ENCODE results near the gene EIF5A. TPM values are rescaled to one million over a fixed set of nuclear protein-coding genes. Genes with fewer than 3 reads are reported as not detected.

EIF5A gene
- total RNA-seq, 4 donors from 2014 or later, result 135 to 210 (median 144) TPM

DNA sequence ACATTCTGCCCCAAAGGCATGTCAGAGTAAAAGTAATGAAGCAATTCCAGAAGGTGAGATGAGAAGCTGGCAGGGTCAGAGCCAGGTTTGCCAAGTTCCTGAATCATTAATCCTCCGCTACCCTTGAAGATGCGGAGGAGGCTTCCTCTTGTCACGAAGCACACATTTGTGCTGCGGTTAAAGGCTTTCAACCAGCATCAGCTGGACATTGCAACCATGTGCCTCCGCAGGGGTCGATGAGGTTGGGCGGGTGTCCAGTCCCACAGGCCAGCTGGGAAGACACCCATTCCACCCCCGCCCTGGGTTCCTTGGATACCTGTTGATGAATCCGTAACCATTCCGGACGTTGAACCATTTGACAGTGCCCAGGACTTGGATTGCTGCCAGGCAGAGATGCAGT, 14.3 kb upstream of the EIF5A start:
- intact Hi-C loops (cut with DNase I), result no loop called here
- Histone ChIP-seq H3K27ac (no peak overlapping the region), H3K4me1 (peaks cover 8 to 36% of the 10 kb centered on the region in 2 donors), H3K9me3 (no peaks in the 10 kb centered on the region), H3K27me3 (no peaks in the 10 kb centered on the region), H3K36me3 (no peaks in the 10 kb centered on the region), H3K4me3 (replicated peaks in 1 of 3) (no peak overlapping the region)
- 87 to 93% methylated on average over 11 of the region's 11 CpGs for WGBS, 2 donors
- TF ChIP-seq, protein P1, sequence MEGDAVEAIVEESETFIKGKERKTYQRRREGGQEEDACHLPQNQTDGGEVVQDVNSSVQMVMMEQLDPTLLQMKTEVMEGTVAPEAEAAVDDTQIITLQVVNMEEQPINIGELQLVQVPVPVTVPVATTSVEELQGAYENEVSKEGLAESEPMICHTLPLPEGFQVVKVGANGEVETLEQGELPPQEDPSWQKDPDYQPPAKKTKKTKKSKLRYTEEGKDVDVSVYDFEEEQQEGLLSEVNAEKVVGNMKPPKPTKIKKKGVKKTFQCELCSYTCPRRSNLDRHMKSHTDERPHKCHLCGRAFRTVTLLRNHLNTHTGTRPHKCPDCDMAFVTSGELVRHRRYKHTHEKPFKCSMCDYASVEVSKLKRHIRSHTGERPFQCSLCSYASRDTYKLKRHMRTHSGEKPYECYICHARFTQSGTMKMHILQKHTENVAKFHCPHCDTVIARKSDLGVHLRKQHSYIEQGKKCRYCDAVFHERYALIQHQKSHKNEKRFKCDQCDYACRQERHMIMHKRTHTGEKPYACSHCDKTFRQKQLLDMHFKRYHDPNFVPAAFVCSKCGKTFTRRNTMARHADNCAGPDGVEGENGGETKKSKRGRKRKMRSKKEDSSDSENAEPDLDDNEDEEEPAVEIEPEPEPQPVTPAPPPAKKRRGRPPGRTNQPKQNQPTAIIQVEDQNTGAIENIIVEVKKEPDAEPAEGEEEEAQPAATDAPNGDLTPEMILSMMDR (IDR thresholded peaks at IDR 0.05), result no peak
- no peak for TF ChIP-seq POLR2A (IDR thresholded peaks at IDR 0.05)
- DNase-seq, result no peak

- H3K4me3 ChIP-seq (replicated peaks in 1 of 3), result peak overlapping the region in 1 of 3 donors; percentile 14
- no peak overlapping the region for H3K27ac ChIP-seq
- H3K9me3 ChIP-seq, result no peaks in the 10 kb centered on the region
- intact Hi-C loops (cut with DNase I), result no loop called here
- TF ChIP-seq POLR2A (IDR thresholded peaks at IDR 0.05), result no peak
- TF ChIP-seq, protein P1 (IDR thresholded peaks at IDR 0.05), result no peak
- DNase-seq, result peak; percentile 64 to 80
- H3K27me3 ChIP-seq, result no peaks in the 10 kb centered on the region
- H3K4me1 ChIP-seq, result peaks cover 8 to 36% of the 10 kb centered on the region in 2 donors
- no peaks in the 10 kb centered on the region for H3K36me3 ChIP-seq
- WGBS, 2 donors, result 28 to 34% methylated on average over 12 to 15 of the region's 75 CpGs
Observed at GRCh38 chr17:7293816-7294613, 13.4 kb upstream of the EIF5A start.

DNA sequence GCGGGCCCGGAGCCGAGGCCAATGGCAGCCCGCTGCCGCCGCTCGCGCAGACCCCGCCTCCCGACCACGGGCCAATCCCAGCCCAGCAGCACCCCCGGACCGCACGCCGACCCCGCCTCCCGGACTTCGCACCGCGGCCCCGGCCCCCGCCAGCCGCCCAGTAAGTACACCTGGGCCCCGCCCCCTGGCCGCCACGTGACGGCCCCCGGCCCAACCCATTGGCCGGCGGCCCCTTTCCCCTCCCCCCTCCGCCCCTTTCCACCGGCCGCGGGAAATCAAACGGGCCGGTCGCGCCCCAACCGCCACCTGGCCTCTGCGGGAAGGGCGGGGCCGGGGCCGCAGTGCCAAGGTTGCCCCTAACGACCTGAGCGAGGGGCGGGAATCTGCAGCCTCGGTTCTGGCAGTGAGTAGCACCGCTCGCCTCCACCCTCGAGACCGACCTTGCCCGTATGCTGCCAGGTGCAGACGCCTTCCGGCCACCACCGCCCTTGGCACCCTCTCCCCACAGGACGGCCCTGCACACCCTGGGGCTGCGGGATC, 12.7 kb upstream of the EIF5A start, which contains the start of gene YBX2:
Gene YBX2, minus strand, starts transcription at position 26 of the 540 bp plus-strand sequence. CDS start 139 bp downstream, outside the sequence.
- H3K9me3 ChIP-seq, result no peaks in the 10 kb centered on the region
- peak; percentile 70 to 80 for DNase-seq
- H3K4me3 ChIP-seq (replicated peaks in 1 of 3), result peak within 1 kb of the TSS in 1 of 3 donors; percentile 14
- no peak within 1 kb of the TSS for H3K27ac ChIP-seq
- TF ChIP-seq POLR2A (IDR thresholded peaks at IDR 0.05), result no peak
- TF ChIP-seq, protein P1 (IDR thresholded peaks at IDR 0.05), result no peak
- WGBS, 2 donors, result 2 to 6% methylated on average over 12 to 28 of the region's 57 CpGs
- H3K36me3 ChIP-seq, result no peaks in the 10 kb centered on the region
- intact Hi-C loops (cut with DNase I), result loop anchor here (5.0 kb wide), 1 partner anchor 252 kb away; the partner anchor contains the start of gene SLC16A11
- no peaks in the 10 kb centered on the region for H3K27me3 ChIP-seq
- H3K4me1 ChIP-seq, result peaks cover 8 to 36% of the 10 kb centered on the region in 2 donors

- DNase-seq, result peak in 1 of 2 donors; percentile 19
- WGBS, 2 donors, result 59 to 63% methylated on average over 42 of the region's 42 CpGs
- Histone ChIP-seq H3K27me3 (no peaks in the 10 kb centered on the region), H3K4me3 (replicated peaks in 1 of 3) (peak overlapping the region in 1 of 3 donors; percentile 14), H3K36me3 (no peaks in the 10 kb centered on the region), H3K27ac (peak overlapping the region in 1 of 3 donors; percentile 12), H3K9me3 (no peaks in the 10 kb centered on the region), H3K4me1 (peaks cover 8 to 36% of the 10 kb centered on the region in 2 donors)
- intact Hi-C loops (cut with DNase I), result loop anchor here (2.0 to 5.0 kb wide), 2 partner anchors 15 to 253 kb away; partner anchors contain the start of genes SLC16A11 and SLC2A4
- TF ChIP-seq POLR2A (IDR thresholded peaks at IDR 0.05), result no peak
- TF ChIP-seq, protein P1 (IDR thresholded peaks at IDR 0.05), result no peak
Observed at GRCh38 chr17:7295230-7296180, 11.9 kb upstream of the EIF5A start.

Measured in thyroid gland (tissue), 4 donors.